Measurements from ENCODE around the gene ABCF2. TPM values are rescaled to one million over a fixed set of nuclear protein-coding genes. Genes with fewer than 3 reads are reported as not detected.

The ABCF2 gene
- total RNA-seq, 2 donors from 2014 or later = 24.2 to 26.7 TPM

DNA sequence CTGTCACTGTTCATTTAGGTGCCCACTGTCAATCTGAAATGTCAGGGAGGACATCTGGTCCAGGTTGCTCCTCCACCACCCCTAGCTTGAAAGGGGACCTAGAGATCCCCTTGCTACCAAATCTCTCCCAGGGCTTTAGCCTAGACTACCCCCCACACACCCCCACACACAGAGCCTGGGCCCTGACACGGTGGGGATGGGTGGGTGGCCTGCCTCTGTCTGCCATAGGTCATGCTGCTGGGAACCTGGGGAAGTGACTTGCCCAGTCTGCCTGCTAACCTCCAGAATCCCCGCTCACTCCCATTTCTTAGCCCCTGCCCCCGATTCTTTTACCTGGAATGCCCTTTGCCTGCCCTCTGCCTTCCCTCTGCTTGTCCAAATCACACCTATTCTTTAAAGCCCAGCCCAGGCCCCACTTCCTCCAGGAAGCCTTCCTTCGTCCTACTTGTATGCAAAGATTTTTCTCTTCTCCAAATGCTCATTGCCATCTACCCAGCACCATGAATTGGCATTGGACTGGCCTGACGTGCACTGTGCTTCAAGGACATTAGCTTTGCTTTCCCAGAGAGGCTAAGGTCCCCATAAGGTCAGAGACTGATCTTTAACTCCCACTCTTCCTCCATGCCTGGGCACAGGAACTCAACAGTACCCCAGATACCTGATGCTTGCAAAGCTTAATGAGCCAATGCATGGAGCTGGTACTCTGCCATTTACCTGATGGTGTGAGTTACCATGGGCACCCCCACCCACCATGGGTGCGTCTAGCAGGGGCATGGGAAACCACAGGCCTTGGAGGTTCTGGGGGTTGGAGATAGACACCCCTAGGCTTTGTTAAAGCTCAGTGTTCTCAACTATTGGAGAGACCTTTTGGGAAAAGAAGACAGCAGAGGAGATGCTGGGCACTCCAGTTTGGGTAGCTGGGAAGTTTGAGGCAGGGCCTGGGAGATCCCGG, 23.5 kb upstream of the ABCF2 start:
- H3K9me3 ChIP-seq (ENCODE audit: control insufficient read depth, low read length, poor library complexity, severe bottlenecking) = no peaks in the 10 kb centered on the region
- ATAC-seq (no peak), DNase-seq (no peak)
- peaks cover 68% of the 10 kb centered on the region for H3K27me3 Mint-ChIP-seq
- H3K36me3 Mint-ChIP-seq (ENCODE audit: low read depth) = peaks cover 16% of the 10 kb centered on the region
- H3K27ac Mint-ChIP-seq = no peak overlapping the region
- H3K4me3 Mint-ChIP-seq = peak overlapping the region; percentile 76
- H3K4me1 Mint-ChIP-seq = peaks cover 38% of the 10 kb centered on the region

DNA sequence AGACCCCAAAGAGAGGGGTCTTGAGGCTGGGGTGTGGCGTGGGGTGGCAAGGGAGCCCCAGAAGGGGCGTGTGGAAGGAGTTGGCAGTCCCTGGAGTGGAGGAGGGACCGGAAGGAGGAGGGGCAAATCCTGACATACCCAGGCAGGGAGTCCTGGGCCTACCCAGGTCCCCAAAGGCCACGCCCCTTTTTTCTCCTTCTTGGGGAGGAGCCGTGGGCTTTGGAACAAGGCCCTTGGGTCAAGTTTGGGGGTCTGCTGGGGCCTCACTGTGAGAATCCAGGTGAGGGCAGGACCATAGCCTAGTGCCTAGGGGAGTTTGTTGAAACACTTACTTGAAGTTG, 22.7 kb upstream of the ABCF2 start:
- peaks cover 40% of the 10 kb centered on the region for H3K4me1 Mint-ChIP-seq
- DNase-seq = no peak
- H3K9me3 ChIP-seq (ENCODE audit: control insufficient read depth, low read length, poor library complexity, severe bottlenecking) = no peaks in the 10 kb centered on the region
- H3K27ac Mint-ChIP-seq = no peak overlapping the region
- H3K4me3 Mint-ChIP-seq = peak overlapping the region; percentile 91
- ATAC-seq = no peak
- peaks cover 61% of the 10 kb centered on the region for H3K27me3 Mint-ChIP-seq
- H3K36me3 Mint-ChIP-seq (ENCODE audit: low read depth) = peaks cover 16% of the 10 kb centered on the region

DNA sequence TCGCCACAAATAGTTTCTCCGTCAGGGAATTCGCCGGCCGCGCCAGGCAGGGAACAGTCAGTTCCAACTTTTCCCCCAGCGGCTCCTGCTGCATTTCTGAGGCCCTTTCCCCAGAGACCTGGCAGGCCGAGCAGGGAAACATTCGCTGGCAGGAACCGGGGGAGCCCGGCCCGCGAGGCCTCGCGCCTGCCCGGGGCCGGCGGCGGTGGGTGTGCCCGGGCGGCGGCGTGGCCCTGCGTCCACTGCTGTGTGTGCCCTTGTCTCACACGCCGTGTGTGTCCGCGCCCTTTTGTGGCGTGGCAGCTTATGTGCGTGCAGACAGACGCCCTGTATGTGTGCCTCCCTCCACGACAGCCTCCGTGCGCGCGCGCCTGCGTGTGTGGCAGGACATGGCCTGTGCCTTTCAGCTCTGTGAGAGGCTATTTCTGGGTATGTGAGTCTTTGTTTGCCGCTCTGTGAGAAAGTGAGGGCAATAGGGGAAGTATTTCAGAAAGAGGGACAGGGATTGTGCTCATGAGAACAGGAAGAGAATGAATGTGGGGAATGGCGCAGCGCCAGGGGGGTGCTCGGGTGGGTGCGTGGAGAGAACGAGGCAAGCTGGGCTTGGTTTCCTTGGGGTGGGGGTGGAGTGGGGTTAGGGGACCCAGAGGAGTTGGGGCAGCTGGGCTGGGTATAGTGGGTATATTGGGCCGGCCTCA, 22.2 kb upstream of the ABCF2 start:
- H3K27ac Mint-ChIP-seq = no peak overlapping the region
- peak overlapping the region; percentile 91 for H3K4me3 Mint-ChIP-seq
- DNase-seq (no peak), ATAC-seq (peak; percentile 43)
- peaks cover 44% of the 10 kb centered on the region for H3K4me1 Mint-ChIP-seq
- H3K9me3 ChIP-seq (ENCODE audit: control insufficient read depth, low read length, poor library complexity, severe bottlenecking) = no peaks in the 10 kb centered on the region
- H3K36me3 Mint-ChIP-seq (ENCODE audit: low read depth) = peaks cover 16% of the 10 kb centered on the region
- peaks cover 59% of the 10 kb centered on the region for H3K27me3 Mint-ChIP-seq

DNA sequence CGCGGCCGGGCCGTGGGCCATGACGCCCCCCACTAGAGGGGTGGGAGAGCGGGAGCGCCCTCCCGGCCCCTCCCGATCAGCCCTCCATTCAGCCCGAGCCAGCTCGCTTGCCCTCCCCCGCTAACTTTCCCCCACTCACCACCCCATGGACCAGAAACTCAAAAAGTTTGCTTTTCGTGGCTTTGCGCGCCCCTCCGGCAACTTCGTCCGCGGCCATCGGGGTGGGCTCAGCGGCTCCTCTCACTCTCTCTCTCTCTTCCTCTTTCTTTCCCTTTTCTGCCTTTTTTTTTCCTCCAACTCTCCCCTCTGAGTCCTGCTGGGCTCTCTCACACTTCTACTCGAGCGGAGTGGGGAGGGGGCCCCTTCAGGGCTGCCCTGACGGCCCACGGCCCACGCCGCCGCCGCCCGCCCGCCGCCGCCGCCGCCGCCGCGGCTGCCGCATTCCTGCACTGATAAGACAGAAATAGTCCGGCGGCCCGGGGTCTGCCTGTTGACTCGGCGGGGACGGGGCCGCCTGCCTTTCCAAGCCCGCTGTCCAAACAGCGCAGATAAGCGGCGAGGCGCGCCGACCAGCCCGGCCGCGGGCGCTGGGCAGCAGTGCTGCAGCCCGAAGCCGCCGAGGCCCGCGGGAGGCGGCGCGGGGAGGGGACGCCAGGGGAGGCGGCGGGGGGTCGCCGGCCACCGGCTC, 21.5 kb upstream of the ABCF2 start, which contains the start of gene SMARCD3:
Gene SMARCD3 (minus strand): TSS at position 349 of the 688 bp plus-strand sequence. CDS start 132 bp downstream, at position 217.
- H3K36me3 Mint-ChIP-seq (ENCODE audit: low read depth) = peaks cover 16% of the 10 kb centered on the region
- no peaks in the 10 kb centered on the region for H3K9me3 ChIP-seq (ENCODE audit: control insufficient read depth, low read length, poor library complexity, severe bottlenecking)
- peak in 1 of 3 donors; percentile 27 for DNase-seq
- H3K27ac Mint-ChIP-seq = peak within 1 kb of the TSS; percentile 51
- ATAC-seq = peak; percentile 42
- H3K27me3 Mint-ChIP-seq = peaks cover 52% of the 10 kb centered on the region
- peaks cover 49% of the 10 kb centered on the region for H3K4me1 Mint-ChIP-seq
- H3K4me3 Mint-ChIP-seq = peak within 1 kb of the TSS; percentile 91

DNA sequence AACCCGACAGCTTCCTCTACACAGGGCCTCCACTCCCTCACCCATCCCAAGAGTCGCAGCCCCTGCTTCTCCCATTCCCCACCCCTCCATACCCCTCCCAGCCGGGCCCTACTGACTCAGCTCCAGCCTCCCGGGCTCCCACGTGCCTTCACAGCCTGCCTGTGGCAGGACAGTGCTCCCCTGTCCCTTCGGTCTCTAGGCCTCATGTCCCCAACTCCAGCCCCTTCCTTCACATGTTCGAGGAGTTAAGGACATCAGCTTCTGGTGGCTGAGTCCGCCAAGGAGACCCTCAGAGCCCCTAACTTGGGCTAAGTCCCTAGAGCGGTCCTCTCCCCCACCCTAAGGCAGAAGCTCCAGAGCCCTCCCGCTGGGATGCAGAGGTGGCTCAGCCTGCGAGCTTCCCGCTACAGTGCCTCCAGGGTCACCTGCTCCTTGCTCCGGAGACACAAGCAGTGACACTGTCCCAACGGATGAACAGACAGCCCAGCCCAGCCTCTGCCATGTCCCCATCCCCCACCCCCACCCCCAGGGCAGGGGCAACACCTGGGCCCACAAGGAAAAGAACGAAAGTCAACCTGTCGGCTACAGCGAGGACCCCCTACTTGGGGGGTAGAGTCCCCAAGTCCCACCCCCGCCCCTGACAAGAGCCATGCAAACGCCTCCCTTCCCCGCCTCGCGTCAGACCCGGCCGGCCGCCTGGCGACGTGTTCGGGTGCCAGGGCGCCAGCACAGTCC, 20.8 kb upstream of the ABCF2 start:
- peaks cover 54% of the 10 kb centered on the region for H3K4me1 Mint-ChIP-seq
- peak overlapping the region; percentile 51 for H3K27ac Mint-ChIP-seq
- H3K4me3 Mint-ChIP-seq = peak overlapping the region; percentile 91
- H3K27me3 Mint-ChIP-seq = peaks cover 46% of the 10 kb centered on the region
- ATAC-seq (no peak), DNase-seq (no peak)
- peaks cover 15% of the 10 kb centered on the region for H3K36me3 Mint-ChIP-seq (ENCODE audit: low read depth)
- H3K9me3 ChIP-seq (ENCODE audit: control insufficient read depth, low read length, poor library complexity, severe bottlenecking) = no peaks in the 10 kb centered on the region

DNA sequence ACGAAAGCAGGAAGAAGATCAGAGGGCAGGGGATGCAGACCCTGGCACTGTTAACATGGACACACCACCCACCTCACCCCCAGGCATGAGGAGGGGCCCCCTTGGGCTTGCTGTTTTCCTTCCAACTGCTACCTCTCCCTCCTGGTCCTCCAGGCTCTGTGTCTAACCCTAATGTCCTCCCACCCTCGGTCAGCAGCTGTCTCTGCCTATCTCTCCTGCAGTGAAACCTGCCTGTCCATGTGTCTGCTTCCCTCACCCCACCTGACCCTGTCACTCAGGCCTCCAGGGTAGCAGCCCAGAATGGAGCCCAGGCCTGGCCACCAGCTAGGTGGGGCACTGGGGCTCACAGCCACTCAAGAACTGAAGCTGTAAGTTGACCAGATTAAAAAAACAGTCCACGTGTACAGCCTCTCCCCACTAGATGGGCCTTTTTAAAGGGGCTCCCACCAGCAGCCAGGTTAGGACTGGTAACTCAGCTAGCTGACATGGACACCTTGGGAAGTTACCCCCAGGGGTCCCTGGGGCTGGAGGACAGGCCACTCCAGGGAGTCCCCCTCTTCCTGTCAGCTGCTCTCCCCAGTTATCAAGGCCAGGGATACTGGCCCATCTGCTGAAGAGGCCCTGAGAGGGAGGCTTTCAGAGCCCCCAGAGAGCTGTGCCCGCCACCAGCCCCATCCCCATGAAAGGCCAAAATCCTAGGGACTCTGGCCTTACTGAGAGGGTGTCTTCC, 20.0 kb upstream of the ABCF2 start:
- no peak overlapping the region for H3K27ac Mint-ChIP-seq
- no peaks in the 10 kb centered on the region for H3K9me3 ChIP-seq (ENCODE audit: control insufficient read depth, low read length, poor library complexity, severe bottlenecking)
- peaks cover 48% of the 10 kb centered on the region for H3K4me1 Mint-ChIP-seq
- H3K36me3 Mint-ChIP-seq (ENCODE audit: low read depth) = peaks cover 11% of the 10 kb centered on the region
- peaks cover 38% of the 10 kb centered on the region for H3K27me3 Mint-ChIP-seq
- no peak for ATAC-seq
- DNase-seq = no peak
- peak overlapping the region; percentile 91 for H3K4me3 Mint-ChIP-seq

DNA sequence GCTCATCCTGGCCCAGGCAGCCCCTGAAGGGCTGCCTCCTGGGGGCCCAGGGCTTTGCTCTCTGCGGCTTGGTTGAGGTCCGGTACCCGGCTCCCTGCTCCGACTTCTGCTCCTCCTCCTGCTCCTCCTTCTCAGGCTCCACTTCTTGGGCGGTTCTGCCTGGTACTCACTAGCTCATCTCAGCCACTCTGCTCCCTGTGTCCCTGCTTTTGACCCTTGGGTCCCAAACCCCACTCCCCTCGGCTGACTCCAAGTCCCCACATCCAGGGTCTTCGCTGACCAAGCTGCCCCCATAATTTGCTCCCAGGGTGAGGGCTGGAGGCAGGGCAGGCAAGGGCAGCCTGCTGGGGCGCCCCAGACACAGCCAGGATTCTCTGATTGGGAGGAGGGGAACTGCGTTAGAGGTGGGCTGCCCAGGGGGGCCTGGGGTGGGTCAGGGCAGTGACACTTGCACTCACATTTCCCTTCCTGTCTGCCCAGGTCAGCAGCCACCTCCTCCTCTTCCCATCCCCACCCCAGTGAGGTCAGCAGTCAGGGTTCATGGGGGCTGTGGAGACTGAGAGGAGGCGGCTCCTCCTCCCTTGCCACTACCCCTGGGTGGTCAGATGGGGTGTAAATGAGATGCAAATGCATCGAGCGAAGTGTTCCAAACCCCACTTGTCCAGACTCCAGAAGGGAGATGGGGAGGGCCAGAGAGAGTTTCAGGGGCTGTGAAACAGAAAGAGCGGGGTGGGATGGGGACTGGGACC, 19.3 kb upstream of the ABCF2 start:
- peaks cover 47% of the 10 kb centered on the region for H3K4me1 Mint-ChIP-seq
- peak overlapping the region; percentile 41 for H3K27ac Mint-ChIP-seq
- ATAC-seq (no peak), DNase-seq (no peak)
- peaks cover 37% of the 10 kb centered on the region for H3K27me3 Mint-ChIP-seq
- peak overlapping the region; percentile 66 for H3K4me3 Mint-ChIP-seq
- peaks cover 11% of the 10 kb centered on the region for H3K36me3 Mint-ChIP-seq (ENCODE audit: low read depth)
- no peaks in the 10 kb centered on the region for H3K9me3 ChIP-seq (ENCODE audit: control insufficient read depth, low read length, poor library complexity, severe bottlenecking)

DNA sequence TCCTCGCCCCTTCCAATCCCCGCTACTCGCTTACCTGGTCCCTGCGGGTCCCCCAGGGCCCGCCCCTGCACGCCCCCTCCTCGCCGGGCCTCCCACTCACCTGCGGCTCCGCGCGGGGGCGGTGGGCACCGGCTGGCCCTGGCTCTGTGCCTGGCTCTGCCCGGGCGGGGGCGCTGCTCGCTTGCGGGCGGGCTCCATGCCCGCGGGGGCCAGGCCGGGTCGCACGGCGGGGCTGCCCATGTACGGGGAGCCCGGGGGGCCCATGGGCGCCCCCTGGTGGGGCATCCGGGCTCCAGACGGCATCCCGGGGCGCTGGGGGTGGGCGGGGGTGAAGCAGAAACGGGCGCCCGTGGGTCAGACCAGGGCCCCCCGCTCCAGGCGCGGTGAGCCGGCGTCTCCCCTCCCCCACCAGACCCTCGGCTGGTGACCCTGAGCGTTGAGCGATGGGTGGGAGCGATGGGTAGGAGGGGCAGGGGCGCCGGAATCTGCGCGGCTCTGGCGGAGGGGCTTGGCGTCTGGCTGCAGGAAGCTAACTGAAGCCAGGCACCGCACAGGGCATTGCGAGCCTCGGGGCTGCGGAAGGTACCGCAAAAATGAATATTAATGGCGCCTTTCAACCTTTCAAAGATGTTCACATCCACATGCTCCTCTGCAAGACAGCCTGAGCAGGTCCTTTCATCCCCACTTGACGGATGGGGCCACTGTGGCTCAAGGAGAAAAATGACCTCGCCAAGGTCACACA, 18.5 kb upstream of the ABCF2 start:
- Mint-ChIP-seq H3K27me3 (peaks cover 30% of the 10 kb centered on the region), H3K4me1 (peaks cover 40% of the 10 kb centered on the region), H3K36me3 (ENCODE audit: low read depth) (peaks cover 7% of the 10 kb centered on the region), H3K4me3 (peak overlapping the region; percentile 81), H3K27ac (peak overlapping the region; percentile 41)
- no peaks in the 10 kb centered on the region for H3K9me3 ChIP-seq (ENCODE audit: control insufficient read depth, low read length, poor library complexity, severe bottlenecking)
- ATAC-seq (peak; percentile 68), DNase-seq (peak; percentile 67 to 71 (median 68))

DNA sequence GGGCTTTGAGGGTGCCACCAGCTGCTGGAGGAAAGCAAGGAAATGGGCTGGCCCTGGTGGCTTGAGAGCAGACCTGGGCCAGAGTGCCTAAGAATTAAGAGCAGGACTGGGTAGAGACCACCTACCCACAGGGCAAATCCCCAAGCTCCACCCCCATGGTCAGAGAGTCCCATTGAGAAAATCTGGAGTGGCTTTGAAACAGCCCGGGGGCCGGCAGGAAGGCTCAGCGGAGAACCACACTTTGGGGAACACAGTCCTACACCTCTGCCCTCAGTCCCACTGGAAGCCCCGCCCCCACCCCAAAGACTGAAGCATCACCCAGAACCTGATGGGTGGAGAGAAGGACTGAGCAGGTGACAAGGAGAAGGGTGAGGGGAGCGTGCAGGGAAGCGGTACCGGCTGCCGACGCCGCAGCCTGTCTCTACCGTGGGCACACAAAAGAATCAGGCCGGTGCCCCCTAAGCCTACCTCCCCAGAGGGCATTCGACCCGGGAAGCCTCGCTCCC, 17.9 kb upstream of the ABCF2 start:
- peak overlapping the region; percentile 88 for H3K27ac Mint-ChIP-seq
- ATAC-seq (no peak), DNase-seq (no peak)
- H3K36me3 Mint-ChIP-seq (ENCODE audit: low read depth) = peaks cover 5% of the 10 kb centered on the region
- H3K4me1 Mint-ChIP-seq = peaks cover 37% of the 10 kb centered on the region
- H3K27me3 Mint-ChIP-seq = peaks cover 24% of the 10 kb centered on the region
- peak overlapping the region; percentile 81 for H3K4me3 Mint-ChIP-seq
- H3K9me3 ChIP-seq (ENCODE audit: control insufficient read depth, low read length, poor library complexity, severe bottlenecking) = no peaks in the 10 kb centered on the region

DNA sequence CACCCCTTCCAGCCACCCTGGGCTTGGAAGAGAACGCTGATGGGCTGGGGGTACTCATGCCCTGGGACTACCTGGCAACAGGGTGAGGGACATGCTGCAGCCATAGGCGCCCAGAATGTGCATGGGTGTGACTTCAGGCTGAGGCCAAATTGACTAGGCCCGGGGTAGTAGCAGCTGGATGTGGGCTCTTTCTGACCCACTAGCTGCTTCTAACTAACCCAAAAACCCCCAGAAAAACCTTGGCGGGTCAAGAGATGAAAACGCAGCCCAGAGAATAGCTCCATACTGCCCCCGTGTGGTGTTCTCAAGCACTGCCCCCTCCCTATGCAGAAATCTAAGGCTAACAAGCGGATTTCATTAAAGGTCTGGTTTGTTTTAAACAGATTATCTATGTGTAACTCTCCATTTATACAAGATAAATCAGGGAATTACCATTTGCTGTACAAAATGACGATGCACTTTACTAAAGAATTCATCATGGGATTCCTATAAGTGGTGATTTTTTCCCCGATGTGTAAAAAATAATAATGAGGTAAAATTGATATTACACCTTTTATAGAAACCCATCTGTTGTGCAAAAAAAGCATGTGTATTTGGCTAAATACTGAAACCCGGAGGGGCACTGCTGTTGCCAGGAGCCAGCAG, 17.3 kb upstream of the ABCF2 start:
- Mint-ChIP-seq H3K4me1 (peaks cover 36% of the 10 kb centered on the region), H3K4me3 (peak overlapping the region; percentile 81), H3K27ac (peak overlapping the region; percentile 88), H3K36me3 (ENCODE audit: low read depth) (peaks cover 4% of the 10 kb centered on the region), H3K27me3 (peaks cover 19% of the 10 kb centered on the region)
- ATAC-seq (peak; percentile 49), DNase-seq (peak in 2 of 3 donors; percentile 37 to 38)
- no peaks in the 10 kb centered on the region for H3K9me3 ChIP-seq (ENCODE audit: control insufficient read depth, low read length, poor library complexity, severe bottlenecking)

Measured in T-helper 17 cell (primary cell).